Liver (tissue), 3 donors: ENCODE measurements around the gene MOSPD2.

ENCODE experiments used
- JUND ChIP-seq, 2 donors: IDR thresholded peaks; 2 replicates each; pipeline ENCODE4 v1.6.1; 2016; ENCODE audit warnings: antibody characterized with exemption in 2 of 2
- RAD21 ChIP-seq, 2 donors: IDR thresholded peaks; 2 replicates each; pipeline ENCODE4 v1.6.1; 2016; ENCODE audit warnings: antibody characterized with exemption in 2 of 2, mild to moderate bottlenecking in 2 of 2
- RXRA ChIP-seq, 2 donors: IDR thresholded peaks; 2 replicates each; pipeline ENCODE4 v1.6.1; 2017 to 2018; ENCODE audit warnings: antibody characterized with exemption in 2 of 2, mild to moderate bottlenecking in 1 of 2
- SP1 ChIP-seq: IDR thresholded peaks from 2 replicates; pipeline ENCODE4 v1.6.1; 2018; ENCODE audit warnings: antibody characterized with exemption, mild to moderate bottlenecking
- TAF1 ChIP-seq: conservative IDR thresholded peaks from 2 replicates; pipeline ENCODE4 v1.6.1; 2016; ENCODE audit warnings: antibody characterized with exemption, mild to moderate bottlenecking
- TF ChIP-seq, protein P1 (sequence below): IDR thresholded peaks from 2 replicates; pipeline ENCODE4 v1.6.1; 2016; ENCODE audit warnings: antibody characterized with exemption, mild to moderate bottlenecking
- TF ChIP-seq, protein P2 (sequence below): fragments of 150-350 bp; IDR thresholded peaks from 2 replicates; pipeline ENCODE4 v1.5.1; 2017; ENCODE audit warnings: improper control_type of control experiment, low read depth, low read length; ENCODE audit not compliant: missing input control
- TF ChIP-seq, protein P3 (sequence below): IDR thresholded peaks from 2 replicates; pipeline ENCODE4 v1.6.1; 2016; ENCODE audit warnings: antibody characterized with exemption
- TF ChIP-seq, protein P4 (sequence below): IDR thresholded peaks from 2 replicates; pipeline ENCODE4 v1.6.1; 2016; ENCODE audit warnings: antibody characterized with exemption
- TF ChIP-seq, protein P5 (sequence below): IDR thresholded peaks from 2 replicates; pipeline ENCODE4 v1.6.1; 2016; ENCODE audit warnings: antibody characterized with exemption
- donor health status: healthy.
- donor health status: healthy.

DNA sequence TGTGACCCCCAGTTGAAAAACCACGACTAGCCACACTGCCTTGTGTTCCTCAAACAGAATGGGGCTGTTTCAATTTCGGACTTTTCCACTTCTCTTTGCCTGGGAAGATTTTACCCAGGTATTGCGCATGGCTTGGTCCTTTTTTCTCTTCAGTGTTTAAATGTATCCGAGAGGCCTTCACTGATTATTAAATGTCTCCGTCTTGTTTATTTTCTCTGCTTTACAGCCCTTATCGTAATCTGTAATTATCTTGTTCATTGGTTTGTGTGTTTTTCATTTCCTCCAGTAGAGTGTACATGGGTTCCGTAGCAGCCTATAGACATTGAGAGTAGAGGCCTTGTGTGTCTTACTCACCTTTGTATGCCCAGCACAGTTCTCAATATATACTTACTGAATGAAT, 2.4 kb downstream of the MOSPD2 start:
- TF ChIP-seq, protein P1, sequence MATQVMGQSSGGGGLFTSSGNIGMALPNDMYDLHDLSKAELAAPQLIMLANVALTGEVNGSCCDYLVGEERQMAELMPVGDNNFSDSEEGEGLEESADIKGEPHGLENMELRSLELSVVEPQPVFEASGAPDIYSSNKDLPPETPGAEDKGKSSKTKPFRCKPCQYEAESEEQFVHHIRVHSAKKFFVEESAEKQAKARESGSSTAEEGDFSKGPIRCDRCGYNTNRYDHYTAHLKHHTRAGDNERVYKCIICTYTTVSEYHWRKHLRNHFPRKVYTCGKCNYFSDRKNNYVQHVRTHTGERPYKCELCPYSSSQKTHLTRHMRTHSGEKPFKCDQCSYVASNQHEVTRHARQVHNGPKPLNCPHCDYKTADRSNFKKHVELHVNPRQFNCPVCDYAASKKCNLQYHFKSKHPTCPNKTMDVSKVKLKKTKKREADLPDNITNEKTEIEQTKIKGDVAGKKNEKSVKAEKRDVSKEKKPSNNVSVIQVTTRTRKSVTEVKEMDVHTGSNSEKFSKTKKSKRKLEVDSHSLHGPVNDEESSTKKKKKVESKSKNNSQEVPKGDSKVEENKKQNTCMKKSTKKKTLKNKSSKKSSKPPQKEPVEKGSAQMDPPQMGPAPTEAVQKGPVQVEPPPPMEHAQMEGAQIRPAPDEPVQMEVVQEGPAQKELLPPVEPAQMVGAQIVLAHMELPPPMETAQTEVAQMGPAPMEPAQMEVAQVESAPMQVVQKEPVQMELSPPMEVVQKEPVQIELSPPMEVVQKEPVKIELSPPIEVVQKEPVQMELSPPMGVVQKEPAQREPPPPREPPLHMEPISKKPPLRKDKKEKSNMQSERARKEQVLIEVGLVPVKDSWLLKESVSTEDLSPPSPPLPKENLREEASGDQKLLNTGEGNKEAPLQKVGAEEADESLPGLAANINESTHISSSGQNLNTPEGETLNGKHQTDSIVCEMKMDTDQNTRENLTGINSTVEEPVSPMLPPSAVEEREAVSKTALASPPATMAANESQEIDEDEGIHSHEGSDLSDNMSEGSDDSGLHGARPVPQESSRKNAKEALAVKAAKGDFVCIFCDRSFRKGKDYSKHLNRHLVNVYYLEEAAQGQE: no peak
- TF ChIP-seq, protein P2, sequence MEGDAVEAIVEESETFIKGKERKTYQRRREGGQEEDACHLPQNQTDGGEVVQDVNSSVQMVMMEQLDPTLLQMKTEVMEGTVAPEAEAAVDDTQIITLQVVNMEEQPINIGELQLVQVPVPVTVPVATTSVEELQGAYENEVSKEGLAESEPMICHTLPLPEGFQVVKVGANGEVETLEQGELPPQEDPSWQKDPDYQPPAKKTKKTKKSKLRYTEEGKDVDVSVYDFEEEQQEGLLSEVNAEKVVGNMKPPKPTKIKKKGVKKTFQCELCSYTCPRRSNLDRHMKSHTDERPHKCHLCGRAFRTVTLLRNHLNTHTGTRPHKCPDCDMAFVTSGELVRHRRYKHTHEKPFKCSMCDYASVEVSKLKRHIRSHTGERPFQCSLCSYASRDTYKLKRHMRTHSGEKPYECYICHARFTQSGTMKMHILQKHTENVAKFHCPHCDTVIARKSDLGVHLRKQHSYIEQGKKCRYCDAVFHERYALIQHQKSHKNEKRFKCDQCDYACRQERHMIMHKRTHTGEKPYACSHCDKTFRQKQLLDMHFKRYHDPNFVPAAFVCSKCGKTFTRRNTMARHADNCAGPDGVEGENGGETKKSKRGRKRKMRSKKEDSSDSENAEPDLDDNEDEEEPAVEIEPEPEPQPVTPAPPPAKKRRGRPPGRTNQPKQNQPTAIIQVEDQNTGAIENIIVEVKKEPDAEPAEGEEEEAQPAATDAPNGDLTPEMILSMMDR: no peak
- TF ChIP-seq, protein P3, sequence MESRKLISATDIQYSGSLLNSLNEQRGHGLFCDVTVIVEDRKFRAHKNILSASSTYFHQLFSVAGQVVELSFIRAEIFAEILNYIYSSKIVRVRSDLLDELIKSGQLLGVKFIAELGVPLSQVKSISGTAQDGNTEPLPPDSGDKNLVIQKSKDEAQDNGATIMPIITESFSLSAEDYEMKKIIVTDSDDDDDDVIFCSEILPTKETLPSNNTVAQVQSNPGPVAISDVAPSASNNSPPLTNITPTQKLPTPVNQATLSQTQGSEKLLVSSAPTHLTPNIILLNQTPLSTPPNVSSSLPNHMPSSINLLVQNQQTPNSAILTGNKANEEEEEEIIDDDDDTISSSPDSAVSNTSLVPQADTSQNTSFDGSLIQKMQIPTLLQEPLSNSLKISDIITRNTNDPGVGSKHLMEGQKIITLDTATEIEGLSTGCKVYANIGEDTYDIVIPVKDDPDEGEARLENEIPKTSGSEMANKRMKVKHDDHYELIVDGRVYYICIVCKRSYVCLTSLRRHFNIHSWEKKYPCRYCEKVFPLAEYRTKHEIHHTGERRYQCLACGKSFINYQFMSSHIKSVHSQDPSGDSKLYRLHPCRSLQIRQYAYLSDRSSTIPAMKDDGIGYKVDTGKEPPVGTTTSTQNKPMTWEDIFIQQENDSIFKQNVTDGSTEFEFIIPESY: no peak
- TF ChIP-seq TAF1: no peak
- TF ChIP-seq JUND (IDR thresholded peaks at IDR 0.05): no peak
- TF ChIP-seq, protein P4, sequence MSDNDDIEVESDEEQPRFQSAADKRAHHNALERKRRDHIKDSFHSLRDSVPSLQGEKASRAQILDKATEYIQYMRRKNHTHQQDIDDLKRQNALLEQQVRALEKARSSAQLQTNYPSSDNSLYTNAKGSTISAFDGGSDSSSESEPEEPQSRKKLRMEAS: no peak
- TF ChIP-seq RXRA (IDR thresholded peaks at IDR 0.05): no peak
- no peak for TF ChIP-seq SP1
- TF ChIP-seq RAD21 (IDR thresholded peaks at IDR 0.05): no peak
- TF ChIP-seq, protein P5, sequence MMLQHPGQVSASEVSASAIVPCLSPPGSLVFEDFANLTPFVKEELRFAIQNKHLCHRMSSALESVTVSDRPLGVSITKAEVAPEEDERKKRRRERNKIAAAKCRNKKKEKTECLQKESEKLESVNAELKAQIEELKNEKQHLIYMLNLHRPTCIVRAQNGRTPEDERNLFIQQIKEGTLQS: no peak
